HG03469 (cell line): Measurements from ENCODE around the gene ASTN2.

Source experiments
- ATAC-seq: cut with Tn5 transposase; IDR thresholded peaks from one replicate; pipeline ENCODE4 v1.9.1; 2021; ENCODE audit warnings: mild to moderate bottlenecking, moderate library complexity, moderate number of reproducible peaks; ENCODE audit not compliant: unreplicated experiment

ASTN2 gene

DNA sequence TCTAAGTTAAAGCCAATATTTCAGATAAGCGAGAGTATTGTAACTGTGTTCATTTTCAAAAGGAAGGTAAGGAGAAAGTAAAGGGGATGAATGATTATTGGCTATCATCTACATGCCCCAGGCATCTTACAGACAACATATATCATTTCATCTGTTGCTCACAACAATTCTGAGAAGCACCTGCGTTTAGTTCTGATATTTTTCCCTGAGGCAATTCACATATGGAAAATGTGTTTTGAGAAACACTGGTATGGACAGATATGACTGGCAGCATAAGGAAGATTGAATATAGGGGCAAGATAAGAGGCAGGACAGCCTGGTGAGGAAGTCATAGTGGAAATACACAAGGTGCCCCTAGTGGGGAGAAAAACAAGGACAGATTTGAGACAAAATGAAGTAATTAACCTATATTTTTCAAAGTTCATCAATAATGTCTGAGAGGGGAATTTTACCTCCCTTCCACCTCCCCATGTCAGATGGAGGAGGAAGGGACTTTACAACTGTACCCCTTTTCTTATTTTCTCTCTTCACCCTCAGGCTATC lies 815.4 kb downstream of the ASTN2 start:
- no peak for ATAC-seq

DNA sequence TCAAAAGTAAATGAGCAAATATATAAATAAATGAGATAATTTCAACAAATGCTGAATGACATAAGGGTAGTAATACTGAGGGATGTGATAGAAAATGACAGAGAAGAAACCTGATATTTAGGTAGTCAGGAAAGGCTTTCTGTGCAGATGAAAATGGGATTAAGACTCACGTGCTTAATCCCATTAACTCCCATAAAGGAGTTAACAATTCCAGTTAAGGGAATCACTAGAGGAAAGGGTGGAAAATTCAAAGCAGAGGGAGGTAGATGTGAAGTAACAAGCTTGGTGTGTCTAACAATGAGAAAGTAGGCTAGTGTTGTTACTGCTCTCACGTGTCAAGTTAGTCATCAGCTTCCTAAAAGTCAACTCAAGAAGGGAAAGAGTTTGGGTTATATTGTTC lies 818.2 kb downstream of the ASTN2 start:
- no peak for ATAC-seq

DNA sequence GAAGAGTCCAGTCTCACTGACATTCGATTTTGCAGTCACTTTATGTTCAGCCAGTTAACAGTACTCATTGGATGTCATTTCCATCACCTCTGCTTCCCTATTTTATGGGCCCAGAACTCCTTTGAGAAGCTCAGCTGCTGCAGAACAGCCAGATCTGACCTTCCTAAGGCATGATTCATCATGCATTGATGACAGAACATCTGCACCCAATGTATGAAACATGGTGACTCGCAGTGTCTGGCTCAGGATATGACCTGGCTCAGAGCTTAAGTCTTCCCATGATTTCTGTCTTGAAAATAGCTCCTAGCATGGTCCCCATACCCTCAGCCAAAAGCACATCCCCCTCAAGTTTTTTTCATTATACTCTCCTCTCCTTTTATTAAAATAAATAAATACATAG lies 820.3 kb downstream of the ASTN2 start:
- no peak for ATAC-seq

DNA sequence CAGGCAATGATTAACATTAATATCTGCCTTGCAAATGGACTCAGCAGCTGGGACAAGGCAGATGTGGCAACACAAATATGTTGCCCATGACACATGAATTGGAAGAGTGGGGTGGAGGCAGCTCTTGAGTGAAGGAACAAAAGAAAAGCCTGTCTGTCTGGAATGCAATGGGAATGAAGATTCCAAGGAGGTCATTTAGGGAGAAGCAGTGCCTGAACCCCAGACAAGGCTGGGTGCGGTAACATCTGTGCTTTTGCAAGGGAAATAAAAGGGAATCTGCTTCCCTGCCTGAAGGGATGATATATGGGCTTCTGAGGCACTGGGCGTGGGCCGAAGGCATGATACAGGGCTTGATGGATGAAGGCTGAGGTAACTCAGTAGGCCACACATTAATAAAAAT lies 821.9 kb downstream of the ASTN2 start:
- ATAC-seq, result no peak

DNA sequence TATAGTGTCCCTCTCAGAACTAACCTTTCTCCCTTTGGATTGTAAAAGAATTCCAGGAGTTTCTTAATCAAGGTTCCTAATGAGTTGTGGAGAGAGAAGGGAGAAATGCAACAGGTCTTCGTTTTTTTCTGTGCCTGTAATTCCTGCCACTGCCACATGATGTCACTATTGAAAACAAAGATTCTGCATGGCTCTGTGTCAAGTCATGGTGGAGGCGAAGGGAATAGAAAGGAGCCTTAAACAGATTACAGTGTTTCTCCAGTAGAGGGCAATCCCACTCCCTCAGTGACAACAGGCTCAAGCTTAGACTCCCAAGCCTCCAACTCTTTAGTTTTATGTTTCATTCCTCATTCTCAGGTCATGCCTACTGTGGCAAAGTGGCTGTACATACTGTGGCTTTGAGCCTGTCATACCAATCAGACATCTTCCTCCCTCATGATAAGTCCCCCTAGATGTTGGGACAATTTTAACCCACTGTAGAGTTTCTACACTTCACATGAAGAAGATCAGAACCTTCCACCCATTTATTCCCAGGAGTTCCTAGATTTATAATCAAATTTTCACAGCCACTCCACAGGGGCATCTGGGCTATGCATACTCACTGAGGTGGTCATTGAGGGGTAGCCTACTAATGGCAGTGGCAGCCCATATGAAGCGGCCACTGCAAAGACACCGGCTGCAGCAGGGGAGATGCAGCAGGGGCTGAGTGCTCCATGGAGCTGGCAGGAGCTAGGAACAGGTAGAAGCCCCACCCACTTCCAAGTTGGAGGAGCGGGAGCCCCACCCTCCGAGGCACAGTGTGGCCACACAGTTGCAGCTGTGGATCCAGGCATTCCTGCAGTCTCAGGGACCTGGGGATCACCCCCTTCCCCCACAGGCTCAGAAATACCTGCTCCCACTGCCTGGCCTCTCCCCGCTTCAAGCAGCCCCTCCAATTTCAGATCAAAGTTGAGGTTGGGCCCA lies 825.2 kb downstream of the ASTN2 start:
- no peak for ATAC-seq

DNA sequence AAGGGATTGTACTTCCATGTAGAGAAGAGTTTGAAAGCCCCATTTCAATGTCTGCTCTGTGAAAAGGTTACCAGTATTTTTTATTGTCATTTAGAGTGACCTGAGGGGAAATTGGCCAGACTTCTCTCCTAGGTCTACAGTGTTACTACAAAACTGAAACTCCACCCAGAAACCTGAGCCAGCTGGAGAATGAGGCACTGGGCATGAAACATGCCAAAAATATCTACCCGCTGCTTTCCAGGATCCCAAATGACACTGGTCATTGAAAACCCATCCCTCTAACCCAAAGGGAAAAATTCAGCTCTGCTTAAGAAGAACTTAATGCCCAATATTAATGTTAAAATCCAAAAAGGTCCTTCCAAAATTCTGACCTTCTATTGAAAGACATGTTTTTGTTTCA lies 826.9 kb downstream of the ASTN2 start:
- no peak for ATAC-seq

DNA sequence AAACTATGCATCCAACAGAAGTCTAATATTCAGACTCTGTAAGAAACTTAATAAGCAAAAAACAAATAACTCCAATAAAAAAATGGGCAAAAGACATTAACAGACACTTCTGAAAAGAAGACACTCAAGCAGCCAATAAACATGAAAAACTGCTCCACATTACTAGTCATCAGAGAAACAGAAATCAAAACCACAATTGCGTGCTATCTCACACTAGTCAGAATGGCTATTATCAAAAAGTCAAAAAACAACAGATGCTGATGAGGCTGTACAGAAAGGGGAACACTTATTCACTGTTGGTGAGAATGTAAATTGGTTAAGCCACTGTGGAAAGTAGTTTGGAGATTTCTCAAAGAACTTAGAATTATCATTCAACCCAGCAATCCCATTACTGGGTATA lies 829.0 kb downstream of the ASTN2 start:
- ATAC-seq, result no peak

DNA sequence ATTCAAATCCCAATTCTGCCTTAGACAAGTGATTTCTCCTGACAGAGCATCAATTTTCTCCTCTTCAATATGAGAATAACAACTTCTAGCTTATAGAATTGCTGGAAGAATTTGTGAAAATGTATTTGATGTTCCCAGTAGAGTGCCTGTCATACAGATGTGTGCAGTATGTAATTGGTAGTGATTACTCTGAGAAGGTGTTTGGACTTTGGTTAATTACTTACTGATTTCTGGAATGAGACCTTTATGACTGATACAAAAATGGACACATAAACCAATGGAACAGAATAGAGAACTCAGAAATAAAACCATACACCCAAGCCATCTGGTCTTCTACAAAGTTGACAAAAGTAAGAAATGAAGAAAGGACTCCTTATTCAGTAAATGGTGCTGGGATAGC lies 829.7 kb downstream of the ASTN2 start:
- no peak for ATAC-seq

DNA sequence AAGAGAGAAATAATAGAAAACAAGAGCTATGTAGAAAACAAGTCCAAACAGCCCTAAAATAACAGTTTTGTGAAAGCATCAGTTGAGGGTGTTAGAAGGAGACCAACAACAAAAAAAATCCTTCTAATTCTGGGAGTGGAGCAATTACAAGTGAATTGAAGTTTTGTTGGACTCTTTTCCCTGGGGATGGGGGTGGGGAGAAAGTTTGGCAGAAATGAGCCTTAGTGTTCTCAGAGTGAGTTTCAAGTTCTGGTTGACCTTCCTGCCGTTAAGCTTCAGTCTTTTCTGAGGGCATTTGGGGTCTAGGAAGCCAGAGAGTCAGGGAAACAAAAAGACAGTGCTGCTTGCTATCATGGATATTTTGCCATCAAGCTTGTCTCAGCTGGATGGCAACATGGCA lies 834.0 kb downstream of the ASTN2 start:
- ATAC-seq, result no peak

DNA sequence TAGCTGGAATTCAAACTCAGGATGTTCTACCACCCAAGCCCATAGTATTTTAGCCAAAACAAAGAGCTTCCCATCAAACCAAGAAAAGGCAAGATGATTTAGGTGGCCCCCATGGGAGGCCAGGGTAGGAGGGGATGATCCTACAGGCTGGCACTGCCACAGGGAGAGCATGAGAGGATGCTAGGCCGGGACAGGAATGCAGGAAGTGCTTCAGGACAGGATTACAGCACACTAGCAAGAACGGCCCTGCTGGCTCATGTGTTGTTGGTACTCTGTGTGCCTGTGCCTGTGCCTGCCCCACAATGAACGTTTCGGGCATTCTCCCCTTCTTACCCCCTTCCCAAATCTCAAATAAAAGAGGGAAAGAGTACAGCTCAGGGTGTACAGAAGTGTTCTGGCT lies 838.5 kb downstream of the ASTN2 start:
- no peak for ATAC-seq

DNA sequence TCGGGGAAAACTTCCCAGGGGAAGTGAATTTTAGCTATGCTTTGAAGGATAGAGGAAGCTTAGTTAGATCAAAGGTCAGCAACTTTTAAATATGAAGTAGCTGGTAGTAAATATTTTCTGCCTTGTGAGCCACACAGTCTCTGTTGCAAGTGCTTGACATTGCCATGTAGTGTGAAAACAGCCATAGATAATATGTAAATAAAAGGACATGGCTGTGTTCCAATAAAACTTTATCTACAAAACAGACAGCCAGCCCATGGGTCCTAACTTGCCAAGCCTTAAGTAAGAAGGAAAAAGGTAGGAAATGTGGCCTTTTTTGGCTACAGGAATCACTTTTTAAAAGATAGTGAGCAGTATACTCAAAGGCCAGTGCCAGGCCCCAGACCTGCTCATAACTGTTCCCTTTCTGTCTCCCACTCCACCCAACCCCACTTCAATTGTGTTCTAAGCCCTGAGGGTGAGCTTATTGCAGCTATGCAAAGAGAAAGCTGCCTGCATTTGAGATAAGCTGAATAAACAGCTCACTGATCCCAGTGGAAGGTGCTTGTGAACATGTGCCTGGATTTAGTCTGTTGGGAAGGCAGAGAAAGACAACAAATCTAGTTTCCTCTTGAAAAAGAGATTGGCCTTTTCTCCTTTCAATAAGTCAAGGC lies 840.7 kb downstream of the ASTN2 start:
- ATAC-seq, result no peak

DNA sequence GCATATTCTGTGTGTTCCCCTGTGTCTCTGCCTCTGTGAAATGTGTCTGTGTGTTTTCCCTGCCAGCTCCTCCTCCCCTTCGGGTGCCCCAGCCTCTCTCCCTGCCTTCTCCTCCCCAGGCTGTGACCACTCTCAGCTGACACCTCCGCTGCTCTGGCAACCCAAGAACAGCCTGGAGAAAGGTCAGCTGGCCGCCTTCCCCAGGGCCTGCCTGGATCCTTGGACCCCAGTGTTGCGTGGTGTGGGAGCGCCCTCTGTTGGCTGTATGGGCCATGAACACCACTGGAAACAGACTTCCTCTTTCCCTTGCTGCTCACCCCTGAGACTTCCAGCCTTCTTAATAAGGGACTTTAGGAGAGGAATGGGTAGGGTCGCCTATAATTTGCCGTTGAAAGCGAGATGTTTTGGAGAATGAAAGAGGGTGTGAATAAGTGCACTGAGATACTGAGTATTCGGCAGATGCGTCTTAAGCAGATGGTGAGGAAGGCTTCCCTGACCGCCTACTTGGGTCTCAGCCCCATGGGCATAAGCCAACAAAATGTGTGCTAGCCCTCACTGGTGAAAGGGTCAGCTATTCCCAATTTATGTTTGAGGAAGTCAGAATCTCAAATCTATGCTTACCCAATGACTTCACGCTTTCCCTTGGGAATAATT lies 842.6 kb downstream of the ASTN2 start:
- peak; percentile 58 for ATAC-seq

DNA sequence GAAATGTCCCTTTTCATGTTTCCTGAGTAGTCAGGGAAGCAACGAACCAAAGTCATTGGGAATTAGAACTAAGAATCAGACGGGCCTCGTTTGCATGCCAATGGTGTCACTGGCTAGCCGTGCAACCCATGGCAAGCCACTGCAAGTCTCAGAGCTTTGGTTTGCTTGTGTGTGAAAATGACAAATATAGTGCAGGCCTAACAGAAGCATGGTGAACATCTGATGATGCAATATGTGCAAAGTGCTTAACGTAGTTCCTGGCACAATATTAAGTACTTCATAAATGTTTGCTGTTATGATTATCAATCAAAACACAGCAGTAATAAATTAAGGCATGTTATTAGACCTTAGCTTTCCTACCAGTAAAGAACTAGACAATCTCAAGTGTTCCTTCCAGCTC lies 845.7 kb downstream of the ASTN2 start:
- no peak for ATAC-seq

DNA sequence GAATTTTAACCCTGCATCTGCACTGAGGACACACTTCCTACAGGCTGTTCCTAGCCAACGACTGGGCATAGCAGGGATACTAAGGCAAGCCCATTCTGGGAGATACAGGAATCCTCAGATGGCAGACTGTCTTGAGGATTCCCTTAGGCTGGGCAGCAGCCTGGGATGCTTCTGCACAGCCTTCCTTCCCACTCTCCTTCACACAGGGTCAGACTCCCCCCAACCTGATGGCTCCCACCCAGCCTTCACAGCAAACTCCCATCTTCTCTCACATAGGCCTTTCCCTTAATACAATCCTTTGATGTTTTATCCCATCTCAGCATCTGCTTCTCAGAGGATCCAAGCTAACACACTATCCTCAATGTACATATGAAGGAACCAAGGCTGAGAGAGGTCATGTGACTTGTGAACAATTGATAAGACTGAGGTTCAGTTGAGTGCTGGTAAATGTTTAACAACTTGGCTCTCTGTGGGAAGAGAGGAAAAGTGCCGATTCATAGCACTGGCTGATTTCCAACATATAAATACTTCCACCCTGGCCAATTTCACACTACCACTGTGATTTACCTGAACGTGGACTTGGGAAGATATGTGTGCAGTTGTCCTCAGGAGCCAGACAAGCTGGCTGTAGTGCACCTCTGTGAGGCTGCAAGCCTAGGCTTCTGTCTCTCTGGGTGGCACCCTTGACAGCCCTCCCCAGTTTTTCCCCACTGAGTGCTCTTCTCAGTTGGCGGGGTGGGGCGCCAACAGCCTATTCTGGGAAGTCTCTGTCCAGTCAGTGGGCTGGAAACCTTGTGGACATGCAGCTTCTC lies 848.0 kb downstream of the ASTN2 start:
- no peak for ATAC-seq

DNA sequence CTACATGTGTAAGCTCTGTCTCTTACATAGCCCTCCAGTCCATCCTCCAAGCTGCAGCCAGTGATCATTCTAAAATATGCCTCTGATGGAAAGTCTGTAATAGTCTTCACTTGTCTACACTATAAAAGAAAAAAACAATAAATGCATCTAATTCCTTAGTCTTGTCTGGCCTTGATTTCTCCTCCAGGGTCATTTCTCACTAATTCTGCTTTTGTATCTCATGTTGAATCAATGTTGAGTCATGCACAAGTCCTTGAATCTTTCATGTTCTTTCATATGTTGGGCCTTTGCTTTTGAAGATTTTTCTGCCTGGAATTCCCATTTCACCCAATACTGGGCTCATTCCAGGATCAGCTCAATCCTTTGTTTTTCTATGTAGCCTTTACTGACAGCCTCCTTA lies 848.9 kb downstream of the ASTN2 start:
- no peak for ATAC-seq

DNA sequence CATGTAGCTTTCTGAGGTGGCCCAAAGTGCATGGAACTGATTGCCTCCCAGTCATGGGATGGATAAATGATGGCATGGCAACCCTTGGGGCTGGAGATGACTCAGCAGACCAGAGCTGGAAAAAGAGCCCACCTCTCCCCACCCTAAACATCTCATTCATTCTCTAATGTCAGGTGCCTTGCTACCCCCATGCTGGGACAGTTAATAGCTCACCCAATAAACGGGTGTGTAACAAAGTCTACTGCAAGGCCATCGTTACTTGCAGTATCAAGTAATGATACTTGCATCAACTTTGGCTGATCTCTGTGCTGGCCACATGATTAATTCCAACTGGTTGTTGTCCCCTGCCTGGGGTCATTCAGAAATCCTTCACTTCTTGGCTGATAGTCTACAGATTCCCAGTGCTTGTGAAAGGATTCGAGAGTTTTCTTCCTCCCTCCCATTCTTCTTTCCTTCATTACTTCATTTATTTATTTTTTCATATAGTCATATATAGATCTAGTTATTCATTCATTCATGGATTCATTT lies 850.5 kb downstream of the ASTN2 start:
- no peak for ATAC-seq

DNA sequence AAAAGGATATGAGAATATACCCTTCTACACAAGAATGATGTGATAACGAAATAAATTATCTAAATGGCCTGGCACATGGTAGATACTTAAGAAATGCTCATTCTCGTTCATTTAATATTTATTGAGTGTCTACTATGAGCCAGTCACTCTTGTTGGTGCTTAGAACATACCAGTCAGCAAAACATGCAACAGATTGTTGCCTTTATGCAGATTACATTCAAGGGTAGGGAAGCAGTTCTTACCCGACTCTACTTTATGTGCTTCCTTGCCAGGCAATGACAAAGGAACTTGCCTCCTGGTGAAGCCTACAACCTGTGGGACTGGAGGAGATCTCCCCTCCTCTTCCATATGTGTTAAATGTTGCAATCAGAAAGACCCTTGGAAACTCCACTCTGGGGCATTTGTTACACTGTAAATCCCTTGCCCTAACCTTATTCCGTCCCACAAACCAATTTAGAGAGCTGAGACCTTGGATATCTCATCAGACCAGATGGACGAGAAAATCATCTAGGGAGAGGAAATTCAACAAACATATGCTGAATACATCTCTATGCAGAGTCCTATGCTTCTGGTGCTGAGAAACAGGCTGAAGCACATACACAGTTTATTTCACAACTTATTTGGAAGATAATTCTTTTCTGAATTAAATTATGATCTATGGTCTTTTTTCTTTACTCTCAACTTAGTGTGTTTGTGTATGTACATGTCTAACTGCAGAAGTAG lies 855.9 kb downstream of the ASTN2 start:
- ATAC-seq, result no peak

DNA sequence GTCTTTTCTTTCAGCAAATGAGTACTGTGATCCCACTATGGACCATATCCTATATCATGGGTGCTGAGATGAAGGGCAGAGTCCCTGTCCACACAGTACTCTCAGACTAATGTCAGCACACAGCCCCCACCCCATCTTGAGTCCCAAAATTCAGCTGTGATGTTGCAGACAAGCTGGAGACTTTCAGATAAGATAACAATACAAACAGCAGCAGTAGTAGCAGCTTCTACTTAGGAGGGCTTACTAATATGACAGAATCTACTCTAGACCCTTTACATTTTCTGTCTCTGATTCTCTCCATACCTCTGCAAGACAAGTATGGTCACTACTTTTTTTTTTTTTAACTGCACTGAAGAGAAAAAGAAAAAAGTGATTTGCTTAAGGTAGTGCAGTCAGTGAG lies 856.8 kb downstream of the ASTN2 start:
- ATAC-seq, result no peak

DNA sequence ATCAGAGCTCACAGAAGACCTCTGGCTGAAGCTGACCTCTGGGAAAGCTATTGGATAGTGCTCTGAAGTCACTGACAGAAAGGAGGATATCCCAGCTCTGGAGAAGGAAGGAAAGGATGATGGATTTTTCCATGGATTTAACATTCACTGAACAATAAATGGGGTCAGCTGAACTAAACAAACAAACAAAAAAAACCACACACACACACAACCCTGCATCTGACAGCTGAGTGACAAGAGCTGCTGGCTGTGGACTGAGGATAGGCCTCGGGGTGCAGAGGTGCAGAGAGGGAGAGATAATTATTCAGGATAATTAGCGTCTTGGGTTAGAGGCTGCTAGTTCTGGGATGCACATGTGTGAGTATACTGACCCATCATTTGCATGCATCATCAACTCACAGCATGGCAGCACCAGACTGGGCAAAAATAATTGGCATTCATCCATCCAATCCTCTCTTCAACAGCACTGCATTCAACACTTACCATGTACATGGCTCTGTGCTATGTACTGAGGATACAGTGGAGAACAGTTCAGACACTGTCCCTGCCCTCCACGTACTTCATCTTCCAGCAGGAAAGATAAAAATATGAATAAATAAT lies 859.2 kb downstream of the ASTN2 start:
- no peak for ATAC-seq
